GM12891 (cell line): ENCODE results near the gene AHNAK.
"Not testable (repeated sequence)": the region's sequence is repeated elsewhere in the genome, so short reads cannot be mapped to it uniquely, and the experiment has no call there.

Source experiments
- POLR2A ChIP-seq: IDR thresholded peaks from 2 replicates; pipeline ENCODE4 v1.6.1; 2011; ENCODE audit warnings: low read depth, low read length, control low read depth
- POLR2AphosphoS5 ChIP-seq: IDR thresholded peaks from 2 replicates; pipeline ENCODE4 v1.6.1; 2011; ENCODE audit warnings: low read depth, low read length, control low read depth
- SPI1 ChIP-seq: IDR thresholded peaks from 2 replicates; pipeline ENCODE4 v1.6.1; 2011; ENCODE audit warnings: low read depth, low read length, control low read depth
- TAF1 ChIP-seq: IDR thresholded peaks from 2 replicates; pipeline ENCODE4 v1.6.1; 2011; ENCODE audit warnings: low read depth, low read length, control low read depth

GRCh38 chr11:62499311-62499943 lies 47.2 kb downstream of the AHNAK start:
- not testable (repeated sequence) for TF ChIP-seq POLR2A, POLR2AphosphoS5, TAF1, SPI1
